B cell (primary cell): ENCODE results near the gene TMEM138. TPM values are rescaled to one million over a fixed set of nuclear protein-coding genes. Genes with fewer than 3 reads are reported as not detected.

Experiments used
- ATAC-seq: fragments of 200-7000 bp; cut with Tn5 transposase; one replicate; pipeline ENCODE4 v1.10.0; 2021; ENCODE audit warnings: low read depth, mild to moderate bottlenecking, moderate number of reproducible peaks, moderate library complexity
- CTCF ChIA-PET: fragments of 350-600 bp; sonication (Branson Sonifier 250); formaldehyde crosslinking; loops from one replicate; lab custom pipeline; 2021; ENCODE audit warnings: antibody characterized with exemption, inconsistent platforms; lab: Charles Lee
- POLR2A ChIA-PET: fragments of 350-600 bp; sonication (Branson Sonifier 250); formaldehyde crosslinking; loops from one replicate; lab custom pipeline; 2021; ENCODE audit warnings: antibody characterized with exemption; lab: Charles Lee
- DNase-seq: peaks from one replicate; pipeline ENCODE4 v3.0.0; 2013
- H2AFZ ChIP-seq: 2 replicates; pipeline ENCODE4 v1.6.1; 2012; ENCODE audit warnings: mild to moderate bottlenecking, low read depth, low read length; ENCODE audit not compliant: insufficient read depth, poor library complexity, severe bottlenecking
- H3K27ac ChIP-seq, 2 donors: 1 replicate in 1 of 2; 2 replicates in 1 of 2; pipeline ENCODE4 v1.5.1; 2012 to 2013; ENCODE audit warnings: low read length in 2 of 2, mild to moderate bottlenecking in 2 of 2, moderate library complexity in 1 of 2
- H3K27me3 ChIP-seq, 4 experiments: fragments of 200-600 bp in 1 of 4; sonication (generic) in 1 of 4; replicated peaks in 1 of 4; 1 replicate in 2 of 4; 2 replicates in 2 of 4; pipeline versions ENCODE4 v1.6.1 to v1.7.0; 2013 to 2016; ENCODE audit warnings: low read length in 3 of 4, mild to moderate bottlenecking in 2 of 4, mixed read lengths in 1 of 4, moderate library complexity in 1 of 4; ENCODE audit not compliant: insufficient read depth in 4 of 4, control insufficient read depth in 3 of 4; ENCODE audit errors: control extremely low read depth in 1 of 4
- H3K36me3 ChIP-seq, 2 experiments: replicated peaks in 1 of 2; 1 replicate in 1 of 2; 2 replicates in 1 of 2; pipeline versions ENCODE4 v1.6.1 to v1.7.1; 2013; ENCODE audit warnings: low read length in 1 of 2; ENCODE audit not compliant: insufficient read depth in 2 of 2, control insufficient read depth in 1 of 2; ENCODE audit errors: control extremely low read depth in 1 of 2, extremely low read depth in 1 of 2
- H3K4me1 ChIP-seq, 2 donors: fragments of 200-600 bp in 1 of 2; sonication (generic) in 1 of 2; 1 replicate in 1 of 2; 2 replicates in 1 of 2; pipeline versions ENCODE4 v1.5.1 to v1.6.1; 2013 to 2017; ENCODE audit warnings: low read length in 2 of 2; ENCODE audit not compliant: control insufficient read depth in 2 of 2, insufficient read depth in 2 of 2
- H3K4me2 ChIP-seq: replicated peaks from 2 replicates; pipeline ENCODE3; 2012; ENCODE audit warnings: mild to moderate bottlenecking, low read depth, low read length; ENCODE audit not compliant: poor library complexity, severe bottlenecking
- H3K4me3 ChIP-seq, 5 experiments: fragments of 200-600 bp in 1 of 5; sonication (generic) in 1 of 5; 1 replicate in 3 of 5; 2 replicates in 2 of 5; pipeline versions ENCODE4 v1.5.1 to v1.7.0; 2011 to 2016; ENCODE audit warnings: low read length in 4 of 5, mild to moderate bottlenecking in 4 of 5, low read depth in 2 of 5, control low read depth in 1 of 5, moderate library complexity in 1 of 5; ENCODE audit not compliant: insufficient read depth in 1 of 5; ENCODE audit errors: control extremely low read depth in 1 of 5, extremely low read depth in 1 of 5
- H3K79me2 ChIP-seq: fragments of 200-600 bp; sonication (generic); one replicate; pipeline ENCODE4 v1.6.0; 2016; ENCODE audit warnings: low read length; ENCODE audit not compliant: control insufficient read depth, insufficient read depth
- H3K9ac ChIP-seq: fragments of 200-600 bp; sonication (generic); 2 replicates; pipeline ENCODE4 v1.6.1; 2017; ENCODE audit warnings: mild to moderate bottlenecking, low read length, moderate library complexity
- H3K9me3 ChIP-seq, 3 donors: one replicate each; pipeline versions ENCODE4 v1.6.1 to v1.7.1; 2013; ENCODE audit warnings: low read length in 2 of 3; ENCODE audit not compliant: control insufficient read depth in 2 of 3, insufficient read depth in 1 of 3; ENCODE audit errors: control extremely low read depth in 1 of 3
- H4K20me1 ChIP-seq: 2 replicates; pipeline ENCODE4 v1.6.0; 2012; ENCODE audit warnings: mild to moderate bottlenecking, low read length; ENCODE audit not compliant: insufficient read depth, control insufficient read depth, poor library complexity, severe bottlenecking
- H3K27ac Mint-ChIP-seq: one replicate; pipeline ENCODE4 v1.8.0; 2021; ENCODE audit warnings: mixed read lengths
- H3K27me3 Mint-ChIP-seq: one replicate; pipeline ENCODE4 v1.8.0; 2021; ENCODE audit warnings: mixed read lengths
- H3K4me1 Mint-ChIP-seq: one replicate; pipeline ENCODE4 v1.8.0; 2021; ENCODE audit warnings: mixed read lengths
- H3K4me3 Mint-ChIP-seq: one replicate; pipeline ENCODE4 v1.8.0; 2021; ENCODE audit warnings: mixed read lengths
- H3K9me3 Mint-ChIP-seq: one replicate; pipeline ENCODE4 v1.8.0; 2022; ENCODE audit warnings: mixed read lengths; ENCODE audit not compliant: insufficient read depth
- CTCF ChIP-seq: fragments of 200-600 bp; IDR thresholded peaks from one replicate; pipeline ENCODE4 v1.8.0; 2022; ENCODE audit warnings: antibody characterized with exemption, mild to moderate bottlenecking
- EZH2 ChIP-seq: IDR thresholded peaks from 2 replicates; pipeline ENCODE4 v1.6.1; 2012; ENCODE audit warnings: borderline replicate concordance, low read depth, mild to moderate bottlenecking, moderate library complexity, low read length; ENCODE audit not compliant: insufficient read depth, poor library complexity, severe bottlenecking
- WGBS: methylation state at CpG from one replicate; pipeline ENCODE4 v1.1.5; 2013; ENCODE audit warnings: missing lambda C conversion rate; ENCODE audit not compliant: insufficient coverage; 5-methylcytosine and 5-hydroxymethylcytosine counted together
- intact Hi-C: fragments of 100-400 bp; cut with micrococcal nuclease; formaldehyde crosslinking; loops from one replicate; pipeline ENCODE4 v1.10.0; 2022
- polyA plus RNA-seq: library from polyadenylated mRNA; depleted of rRNA; stranded (reverse); fragments of >200 nt; gene quantifications from 2 replicates; pipeline ENCODE4 v1.2.3, GENCODE V29; 2012
- total RNA-seq, 2 donors: library from RNA; stranded (reverse); fragments of 120-200 nt in 1 of 2; gene quantifications; 1 replicate in 1 of 2; 2 replicates in 1 of 2; pipeline versions ENCODE4 v1.2.3 to v1.2.4, GENCODE V29; 2013 to 2022

Gene TMEM138
- total and polyA plus RNA-seq, 2 donors (not counting 1 experiment from before 2014, with no cell fraction given) = 66.6 to 84.3 TPM

GRCh38 chr11:61392981-61393595 is 30.9 kb downstream of the TMEM138 start:
- Mint-ChIP-seq H3K27ac (peak overlapping the region; percentile 97), H3K27me3 (no peaks in the 10 kb centered on the region), H3K9me3 (no peaks in the 10 kb centered on the region), H3K4me1 (peaks cover 22% of the 10 kb centered on the region), H3K4me3 (peak overlapping the region; percentile 98)
- H3K79me2 ChIP-seq = peaks cover 3% of the 10 kb centered on the region
- CTCF ChIA-PET = interaction anchor here (0.6 to 5.2 kb wide), 21 partner anchors 8 to 1856 kb away, joined by 3 to 82 read pairs (median 4); partner anchors contain the start of genes CD6, CPSF7, CYB561A3 and DDB1
- 6% methylated on average over 7 of the region's 15 CpGs for WGBS
- H2AFZ ChIP-seq = peak overlapping the region; percentile 99
- no peaks in the 10 kb centered on the region for H3K9me3 ChIP-seq
- no peak for TF ChIP-seq EZH2
- no peak for TF ChIP-seq CTCF
- peak; percentile 16 for ATAC-seq
- intact Hi-C loops = loop anchor here (1.0 to 2.0 kb wide), 2 partner anchors 36 to 56 kb away; partner anchors contain the start of gene CPSF7
- peak overlapping the region; percentile 94 for H3K9ac ChIP-seq
- H3K4me3 ChIP-seq = peak overlapping the region; percentile 63 to 96 (median 87)
- H3K27ac ChIP-seq = peak overlapping the region; percentile 68 to 86
- no peaks in the 10 kb centered on the region for H4K20me1 ChIP-seq
- no peaks in the 10 kb centered on the region for H3K27me3 ChIP-seq
- H3K4me2 ChIP-seq = peak overlapping the region; percentile 81
- peaks cover 4 to 18% of the 10 kb centered on the region in 2 experiments for H3K36me3 ChIP-seq
- DNase-seq = peak; percentile 55
- peaks cover 13 to 19% of the 10 kb centered on the region in 2 donors for H3K4me1 ChIP-seq
- POLR2A ChIA-PET = interaction anchor here (0.6 to 3.3 kb wide), 8 partner anchors 21 to 100 kb away, joined by 3 to 22 read pairs (median 6); partner anchors contain the start of genes CPSF7, CYB561A3, SDHAF2 and TMEM138

GRCh38 chr11:61401173-61401572 is 39.0 kb downstream of the TMEM138 start:
- Mint-ChIP-seq H3K9me3 (no peaks in the 10 kb centered on the region), H3K27ac (no peak overlapping the region), H3K4me3 (no peak overlapping the region), H3K27me3 (no peaks in the 10 kb centered on the region), H3K4me1 (no peaks in the 10 kb centered on the region)
- intact Hi-C loops = no loop called here
- no peaks in the 10 kb centered on the region for H4K20me1 ChIP-seq
- H2AFZ ChIP-seq = no peak overlapping the region
- ChIA-PET CTCF (interaction anchor here (0.9 to 2.4 kb wide), 6 partner anchors 8 to 147 kb away, joined by 3 to 17 read pairs (median 6); no protein-coding TSS in a partner anchor), POLR2A (interaction anchor here (0.9 kb wide), 1 partner anchor 68 kb away, joined by 3 read pairs; no protein-coding TSS in a partner anchor)
- H3K9ac ChIP-seq = no peak overlapping the region
- H3K27me3 ChIP-seq = no peaks in the 10 kb centered on the region
- 90% methylated on average over 2 of the region's 2 CpGs for WGBS
- H3K36me3 ChIP-seq = peaks cover 7 to 59% of the 10 kb centered on the region in 2 experiments
- no peak overlapping the region for H3K4me2 ChIP-seq
- DNase-seq = no peak
- H3K4me3 ChIP-seq = no peak overlapping the region
- H3K9me3 ChIP-seq = no peaks in the 10 kb centered on the region
- H3K4me1 ChIP-seq = no peaks in the 10 kb centered on the region
- no peak for TF ChIP-seq CTCF
- TF ChIP-seq EZH2 = no peak
- no peak for ATAC-seq
- no peaks in the 10 kb centered on the region for H3K79me2 ChIP-seq
- H3K27ac ChIP-seq = peak overlapping the region in 1 of 2 donors; percentile 30
